Keratinocyte (primary cell): Measurements from ENCODE around the gene RAPGEF1. TPM values are rescaled to one million over a fixed set of nuclear protein-coding genes. Genes with fewer than 3 reads are reported as not detected.

Source experiments
- DNase-seq: peaks from one replicate; pipeline ENCODE4 v3.0.0-alpha.2; 2011; ENCODE audit warnings: low read depth, missing footprints, low spot score
- FAIRE-seq: peaks from 2 replicates; lab custom pipeline; 2011; peaks lifted over from hg19 to GRCh38; lab: Jason Lieb, UNC
- H2AFZ ChIP-seq: 2 replicates; pipeline ENCODE4 v1.6.0; 2012; ENCODE audit warnings: low read length, control low read depth, inconsistent platforms; ENCODE audit not compliant: control insufficient read depth
- H3K27ac ChIP-seq: 2 replicates; pipeline ENCODE4 v1.5.1; 2011; ENCODE audit warnings: low read length; ENCODE audit not compliant: control insufficient read depth, insufficient read depth
- H3K27me3 ChIP-seq: 3 replicates; pipeline ENCODE4 v1.6.0; 2011; ENCODE audit warnings: low read length; ENCODE audit not compliant: control insufficient read depth, insufficient read depth; ENCODE audit errors: extremely low read depth
- H3K36me3 ChIP-seq, 2 experiments: 2 replicates in 1 of 2; 3 replicates in 1 of 2; pipeline ENCODE4 v1.5.1; 2011; ENCODE audit warnings: low read length in 2 of 2, mild to moderate bottlenecking in 1 of 2; ENCODE audit not compliant: control insufficient read depth in 2 of 2, insufficient read depth in 2 of 2; ENCODE audit errors: extremely low read depth in 1 of 2
- H3K4me1 ChIP-seq: 3 replicates; pipeline ENCODE4 v1.5.1; 2011; ENCODE audit warnings: low read length; ENCODE audit not compliant: control insufficient read depth, insufficient read depth; ENCODE audit errors: extremely low read depth
- H3K4me2 ChIP-seq: 3 replicates; pipeline ENCODE4 v1.6.0; 2011; ENCODE audit warnings: low read depth, low read length; ENCODE audit not compliant: control insufficient read depth, insufficient read depth; ENCODE audit errors: extremely low read depth
- H3K4me3 ChIP-seq, 3 experiments: fragments of 200-600 bp in 1 of 3; sonication (generic) in 1 of 3; 2 replicates in 2 of 3; 3 replicates in 1 of 3; pipeline ENCODE4 v1.5.1; 2011 to 2016; ENCODE audit warnings: low read length in 3 of 3, mild to moderate bottlenecking in 3 of 3, control low read depth in 2 of 3, inconsistent platforms in 1 of 3, low read depth in 1 of 3, mixed read lengths in 1 of 3, mixed run types in 1 of 3, moderate library complexity in 1 of 3; ENCODE audit not compliant: control insufficient read depth in 2 of 3, insufficient read depth in 2 of 3; ENCODE audit errors: extremely low read depth in 1 of 3
- H3K79me2 ChIP-seq: 2 replicates; pipeline ENCODE4 v1.6.0; 2012; ENCODE audit warnings: low read length; ENCODE audit not compliant: control insufficient read depth, insufficient read depth
- H3K9ac ChIP-seq: 3 replicates; pipeline ENCODE4 v1.6.0; 2011; ENCODE audit warnings: low read length; ENCODE audit not compliant: control insufficient read depth, insufficient read depth; ENCODE audit errors: extremely low read depth
- H3K9me1 ChIP-seq: 3 replicates; pipeline ENCODE4 v1.6.0; 2011; ENCODE audit warnings: low read length; ENCODE audit not compliant: control insufficient read depth, insufficient read depth; ENCODE audit errors: extremely low read depth
- H3K9me3 ChIP-seq: 2 replicates; pipeline ENCODE4 v1.5.1; 2012; ENCODE audit warnings: low read depth, low read length; ENCODE audit not compliant: control insufficient read depth
- H4K20me1 ChIP-seq: 3 replicates; pipeline ENCODE4 v1.6.0; 2011; ENCODE audit warnings: low read length; ENCODE audit not compliant: control insufficient read depth, insufficient read depth; ENCODE audit errors: extremely low read depth
- CTCF ChIP-seq, 3 experiments: IDR thresholded peaks in 1 of 3; conservative IDR thresholded peaks in 1 of 3; optimal IDR thresholded peaks in 1 of 3; 2 replicates in 2 of 3; 3 replicates in 1 of 3; pipeline versions ENCODE3 to v1.5.1; 2011; ENCODE audit warnings: low read length in 3 of 3, mild to moderate bottlenecking in 3 of 3, moderate library complexity in 2 of 3, control low read depth in 1 of 3, inconsistent platforms in 1 of 3; ENCODE audit not compliant: insufficient read depth in 2 of 3; ENCODE audit errors: extremely low read depth in 1 of 3
- EZH2 ChIP-seq: IDR thresholded peaks from one replicate; pipeline ENCODE4 v1.6.1; 2012; ENCODE audit warnings: inconsistent platforms, mild to moderate bottlenecking, low read length, moderate library complexity
- dilution Hi-C: fragments of 300-500 bp; cut with MboI; formaldehyde crosslinking; loops from one replicate; pipeline ENCODE4 v1.7.0; 2020; ENCODE audit warnings: low sequenced_read_pairs; ENCODE audit not compliant: extremely low pct_ligation_motif_present
- polyA plus RNA-seq, 5 experiments: library from polyadenylated mRNA; depleted of rRNA in 3 of 5; stranded (reverse) in 3 of 5; stranded (forward) in 1 of 5; unstranded in 1 of 5; fragments of >200 nt; gene quantifications; 1 replicate in 1 of 5; 2 replicates in 3 of 5; 3 replicates in 1 of 5; pipeline versions ENCODE4 v1.2.1 to v1.2.3, GENCODE V29; 2011 to 2012; ENCODE audit warnings: missing spikeins in 2 of 5, low read depth in 1 of 5, low replicate concordance in 1 of 5

Gene RAPGEF1
- polyA plus RNA-seq, 1 donor (not counting 4 experiments of a cell fraction or from before 2014, with no cell fraction given), result 18.5 TPM

DNA sequence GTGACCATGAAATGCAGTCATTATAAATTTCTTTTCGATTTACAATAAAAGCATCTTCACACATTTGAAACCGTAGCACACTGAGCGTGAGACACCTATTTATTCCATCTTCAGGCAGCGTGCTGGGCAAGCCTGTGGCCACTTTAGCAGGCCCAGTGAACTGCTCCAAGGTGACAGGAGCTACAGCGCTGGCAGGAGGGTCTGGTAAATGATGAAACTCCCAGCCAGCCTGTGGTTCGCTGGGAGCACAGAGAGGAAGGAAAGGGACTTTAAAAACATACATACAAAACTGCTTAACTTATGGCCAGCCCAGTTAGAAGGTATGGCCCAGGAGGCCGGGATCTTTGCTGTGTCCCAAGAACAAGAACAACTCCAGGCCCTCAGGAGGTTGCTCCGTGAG lies 5.1 kb downstream of the RAPGEF1 start:
- Histone ChIP-seq H3K36me3 (peaks cover 0 to 8% of the 10 kb centered on the region in 2 experiments), H3K79me2 (peaks cover 55% of the 10 kb centered on the region), H3K9ac (no peak overlapping the region), H3K4me1 (peaks cover 58% of the 10 kb centered on the region), H3K27me3 (no peaks in the 10 kb centered on the region), H2AFZ (no peak overlapping the region), H3K4me2 (peak overlapping the region; percentile 74), H3K4me3 (no peak overlapping the region), H3K27ac (peak overlapping the region; percentile 91), H3K9me1 (peaks cover 16% of the 10 kb centered on the region), H4K20me1 (peaks cover 21% of the 10 kb centered on the region), H3K9me3 (no peaks in the 10 kb centered on the region)
- no peak for TF ChIP-seq EZH2
- no peak for TF ChIP-seq CTCF (optimal IDR thresholded peaks at IDR 0.05 in 1 of 3, IDR thresholded peaks at IDR 0.05 in 1 of 3, conservative IDR thresholded peaks at IDR 0.05 in 1 of 3; ENCODE audit: extremely low read depth in 1 of 3, insufficient read depth in 2 of 3, low read length in 3 of 3)
- FAIRE-seq, result no peak
- dilution Hi-C loops, result no loop called here
- DNase-seq, result no peak

- FAIRE-seq (no peak), DNase-seq (no peak)
- Histone ChIP-seq H3K27ac (peak overlapping the region; percentile 91), H3K9ac (peak overlapping the region; percentile 61), H3K4me3 (peak overlapping the region in 2 of 3 experiments; percentile 33 to 46), H3K9me3 (no peaks in the 10 kb centered on the region), H3K79me2 (peaks cover 58% of the 10 kb centered on the region), H4K20me1 (peaks cover 21% of the 10 kb centered on the region), H3K4me2 (peak overlapping the region; percentile 74), H2AFZ (no peak overlapping the region), H3K9me1 (peaks cover 16% of the 10 kb centered on the region), H3K27me3 (no peaks in the 10 kb centered on the region), H3K36me3 (peaks cover 0 to 8% of the 10 kb centered on the region in 2 experiments), H3K4me1 (peaks cover 63% of the 10 kb centered on the region)
- TF ChIP-seq EZH2 (no peak), CTCF (optimal IDR thresholded peaks at IDR 0.05 in 1 of 3, IDR thresholded peaks at IDR 0.05 in 1 of 3, conservative IDR thresholded peaks at IDR 0.05 in 1 of 3; ENCODE audit: extremely low read depth in 1 of 3, insufficient read depth in 2 of 3, low read length in 3 of 3) (no peak)
- dilution Hi-C loops, result no loop called here
Observed at GRCh38 chr9:131734165-131734610, 5.7 kb downstream of the RAPGEF1 start.
